HuH-7 (cell line): Measurements from ENCODE around the gene PSORS1C1.

Experiments
- DNase-seq: peaks from one replicate; pipeline ENCODE4 v3.0.0; 2011; ENCODE audit warnings: low spot score

Gene PSORS1C1

GRCh38 chr6:31126396-31127175, 12.0 kb downstream of the PSORS1C1 start:
- no peak for DNase-seq

GRCh38 chr6:31128093-31128676, 13.6 kb downstream of the PSORS1C1 start:
- peak; percentile 60 for DNase-seq

GRCh38 chr6:31129130-31129529, 14.5 kb downstream of the PSORS1C1 start:
- no peak for DNase-seq

DNA sequence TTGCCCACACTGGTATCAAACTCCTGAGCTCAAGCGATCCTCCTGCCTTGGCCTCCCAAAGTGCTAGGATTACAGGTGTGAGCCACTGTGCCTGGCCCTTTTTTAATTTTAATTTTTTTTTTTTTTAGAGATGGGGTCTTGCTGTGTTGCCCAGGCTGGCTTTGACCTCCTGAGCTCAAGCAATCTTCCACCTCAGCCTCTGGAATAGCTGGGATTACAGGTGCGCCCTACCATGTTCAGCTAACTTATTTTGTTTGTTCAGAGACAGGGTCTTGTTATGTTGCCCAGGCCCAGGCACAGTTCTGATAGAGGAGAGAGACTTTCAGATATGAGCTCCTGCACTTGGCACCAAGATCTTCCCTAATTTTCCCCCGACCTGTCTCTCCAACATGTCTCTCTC, 16.2 kb downstream of the PSORS1C1 start:
- DNase-seq = no peak

DNA sequence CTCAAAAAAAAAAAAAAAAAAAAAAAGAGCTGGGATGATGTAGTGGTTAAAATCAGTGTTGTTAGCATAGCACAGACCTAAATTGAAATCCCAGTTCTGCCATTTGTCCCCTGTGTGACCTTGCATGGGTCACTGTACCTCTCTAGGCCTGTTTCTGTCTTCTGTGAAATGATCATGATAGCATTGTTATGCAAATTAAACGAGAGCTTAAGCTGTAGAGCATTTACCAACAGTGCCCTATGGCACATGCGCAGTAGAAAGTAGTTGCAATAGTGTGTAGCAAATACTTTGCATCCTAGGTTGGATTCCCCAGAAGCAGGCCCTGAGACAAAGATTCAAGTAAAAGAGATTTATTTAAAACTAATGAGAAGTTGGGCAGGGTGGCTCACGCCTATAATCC, 17.0 kb downstream of the PSORS1C1 start:
- DNase-seq = no peak

- DNase-seq = no peak
Measured at GRCh38 chr6:31132806-31133205, 18.2 kb downstream of the PSORS1C1 start.

GRCh38 chr6:31135710-31136109, 21.1 kb downstream of the PSORS1C1 start:
- no peak for DNase-seq

- no peak for DNase-seq
Measured at GRCh38 chr6:31138982-31139381, 24.4 kb downstream of the PSORS1C1 start, which contains the start of gene PSORS1C2. Gene PSORS1C2, minus strand, starts transcription at chr6:31139066. Its CDS starts 40 bp downstream, at chr6:31139026.

GRCh38 chr6:31139599-31139998, 25.0 kb downstream of the PSORS1C1 start:
- DNase-seq = no peak

DNA sequence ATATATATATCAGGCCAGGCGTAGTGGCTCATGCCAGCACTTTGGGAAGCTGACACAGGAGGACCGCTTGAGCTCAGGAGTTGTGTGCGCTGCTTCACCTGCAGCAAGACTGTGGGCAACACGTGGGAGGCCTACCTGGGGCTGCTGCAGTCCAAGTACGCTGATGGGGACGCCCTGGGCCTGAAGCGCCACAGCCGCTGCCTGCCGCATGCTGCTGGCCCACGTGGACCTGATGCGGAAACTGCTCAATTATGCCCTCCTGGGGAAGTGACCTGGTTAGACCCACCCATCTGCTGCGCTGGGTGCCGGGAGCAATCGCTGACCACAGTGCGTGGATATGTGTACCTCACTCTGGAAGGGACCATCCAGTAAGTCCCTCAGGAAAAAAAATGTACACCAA, 26.0 kb downstream of the PSORS1C1 start:
- DNase-seq = no peak

DNA sequence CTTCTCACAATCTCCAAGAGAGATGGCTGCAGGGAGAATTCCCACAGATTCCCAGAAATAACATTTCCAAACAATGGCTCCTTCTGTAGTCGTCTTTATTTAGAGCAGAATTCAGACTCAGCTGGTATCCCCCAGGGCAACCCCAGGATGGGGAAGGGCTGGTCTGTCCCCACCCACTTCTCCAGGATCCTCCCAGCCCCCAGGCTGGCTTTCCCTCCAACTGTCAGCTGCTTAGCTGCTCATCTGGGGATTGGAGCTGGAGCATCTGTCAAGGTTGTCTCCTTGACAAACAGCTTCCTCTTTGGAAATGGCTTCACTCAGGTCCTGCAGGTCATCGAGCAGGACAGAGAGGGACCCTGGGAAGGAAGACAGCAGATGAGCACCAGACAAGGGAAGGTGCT, 27.8 kb downstream of the PSORS1C1 start:
- no peak for DNase-seq

DNA sequence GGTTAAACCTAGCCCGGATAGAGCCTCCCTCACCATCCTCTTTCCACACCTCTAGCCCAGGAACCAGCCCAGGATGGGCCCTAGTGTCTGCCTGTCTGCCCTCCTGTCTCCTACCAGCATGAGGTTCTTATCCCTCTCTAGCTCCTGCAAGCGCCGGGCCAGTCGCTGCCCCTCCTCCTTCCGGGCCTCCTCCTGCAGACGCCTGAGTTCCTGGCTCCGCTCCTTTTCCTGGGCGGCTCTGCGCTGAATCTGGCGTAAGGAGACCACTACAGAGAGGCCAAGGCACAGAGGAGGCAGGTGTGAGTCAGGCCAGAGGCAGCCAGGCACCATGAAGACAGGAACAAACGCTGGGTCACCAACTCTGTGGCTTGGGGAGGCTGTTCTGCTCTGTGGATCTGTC, 28.5 kb downstream of the PSORS1C1 start:
- no peak for DNase-seq

- no peak for DNase-seq
Measured at GRCh38 chr6:31144296-31144969, 29.8 kb downstream of the PSORS1C1 start.

DNA sequence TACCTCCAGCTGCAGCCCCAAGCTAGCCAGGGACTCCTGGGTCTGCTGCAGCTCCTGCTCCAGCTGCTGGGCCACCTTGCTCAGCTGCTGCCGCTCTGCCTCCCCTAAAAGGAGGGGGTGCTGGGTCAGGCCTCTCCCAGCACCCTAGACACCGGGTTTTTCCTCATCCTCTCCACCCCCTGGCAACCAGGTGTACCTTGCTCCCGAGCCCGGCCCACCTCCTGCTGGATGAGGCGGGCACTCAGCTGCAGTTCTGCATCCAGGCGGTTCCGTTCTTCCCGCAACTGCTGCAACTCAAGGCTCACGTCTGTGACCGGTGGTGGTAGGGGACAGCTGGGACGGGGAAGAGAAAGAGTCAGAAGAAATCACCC, 30.4 kb downstream of the PSORS1C1 start:
- DNase-seq = no peak

DNA sequence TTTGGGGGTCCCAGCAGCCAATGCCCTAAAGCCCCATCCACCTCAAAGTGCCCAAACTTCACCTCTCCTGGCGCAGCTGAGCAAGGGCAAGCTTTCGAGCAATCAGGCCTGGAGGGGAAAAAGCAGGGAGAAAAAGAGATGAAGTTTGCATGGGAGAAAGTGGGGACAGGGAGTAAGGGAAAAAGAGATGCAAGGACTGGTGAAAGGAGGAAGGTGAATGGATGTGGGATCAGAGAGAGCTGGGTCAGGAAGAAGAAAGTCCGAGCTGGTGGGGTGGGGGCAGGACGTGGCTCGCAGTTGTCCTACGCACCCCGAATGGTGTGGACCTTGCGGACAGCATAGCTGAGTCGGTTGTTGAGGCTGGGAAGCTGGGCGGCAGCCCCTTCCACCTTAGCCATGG, 30.8 kb downstream of the PSORS1C1 start:
- no peak for DNase-seq

DNA sequence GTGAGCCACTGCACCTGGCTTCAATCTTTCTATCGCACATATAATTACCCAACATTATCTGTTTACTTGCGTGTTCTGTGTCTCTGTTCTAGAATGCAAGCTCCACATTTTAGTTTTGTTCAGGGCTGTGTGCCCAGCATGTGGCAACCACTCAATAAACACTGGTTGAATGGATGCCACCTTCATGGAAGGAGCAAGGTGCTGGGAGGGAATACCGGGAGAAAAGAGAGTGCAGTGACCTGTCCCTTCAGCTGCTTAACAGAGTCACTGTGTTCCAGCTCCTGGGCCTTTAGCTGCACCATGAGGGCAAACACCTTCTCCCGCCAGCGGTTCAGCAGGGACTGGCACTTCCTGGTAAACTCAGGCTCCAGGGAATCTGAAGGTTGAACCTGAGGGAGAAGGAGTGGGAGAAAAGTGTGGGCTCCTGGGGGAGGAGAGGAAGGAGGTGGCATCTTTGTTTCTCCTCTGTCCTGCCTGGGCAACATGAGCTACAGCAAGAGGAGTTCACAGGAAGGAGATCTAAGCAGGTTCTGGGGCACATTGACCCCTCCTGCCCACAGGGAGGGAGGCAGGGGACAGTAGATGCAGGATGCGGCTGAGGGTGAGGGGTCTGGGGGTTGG, 35.3 kb downstream of the PSORS1C1 start:
- no peak for DNase-seq

- no peak for DNase-seq
Measured at GRCh38 chr6:31152781-31153180, 38.2 kb downstream of the PSORS1C1 start.

GRCh38 chr6:31154436-31154835, 39.8 kb downstream of the PSORS1C1 start:
- no peak for DNase-seq

DNA sequence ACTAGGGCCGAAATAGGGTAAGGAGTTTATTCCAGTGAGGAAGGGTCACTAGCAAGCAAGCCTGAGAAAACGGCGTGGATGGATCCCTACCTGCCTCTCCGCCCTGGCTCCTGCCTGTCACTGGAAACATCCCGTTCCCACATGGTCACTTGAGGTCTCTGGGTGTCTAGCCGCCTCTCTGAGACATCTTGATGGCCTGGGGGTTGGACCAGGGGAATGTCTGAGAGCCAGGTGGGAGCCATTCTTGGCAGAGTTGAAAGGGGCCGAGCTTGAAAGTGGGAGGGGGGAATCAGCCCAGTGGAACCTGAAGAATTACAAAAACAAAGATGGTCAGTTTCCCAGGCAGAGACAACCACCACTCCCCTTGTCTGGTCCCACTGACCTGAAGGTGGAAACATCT, 42.0 kb downstream of the PSORS1C1 start:
- DNase-seq = no peak

GRCh38 chr6:31157513-31158139, 43.0 kb downstream of the PSORS1C1 start, which contains the start of gene CCHCR1:
Gene CCHCR1, minus strand, starts transcription at chr6:31157802. Its CDS starts 202 bp downstream, at chr6:31157600.
- DNase-seq = no peak

DNA sequence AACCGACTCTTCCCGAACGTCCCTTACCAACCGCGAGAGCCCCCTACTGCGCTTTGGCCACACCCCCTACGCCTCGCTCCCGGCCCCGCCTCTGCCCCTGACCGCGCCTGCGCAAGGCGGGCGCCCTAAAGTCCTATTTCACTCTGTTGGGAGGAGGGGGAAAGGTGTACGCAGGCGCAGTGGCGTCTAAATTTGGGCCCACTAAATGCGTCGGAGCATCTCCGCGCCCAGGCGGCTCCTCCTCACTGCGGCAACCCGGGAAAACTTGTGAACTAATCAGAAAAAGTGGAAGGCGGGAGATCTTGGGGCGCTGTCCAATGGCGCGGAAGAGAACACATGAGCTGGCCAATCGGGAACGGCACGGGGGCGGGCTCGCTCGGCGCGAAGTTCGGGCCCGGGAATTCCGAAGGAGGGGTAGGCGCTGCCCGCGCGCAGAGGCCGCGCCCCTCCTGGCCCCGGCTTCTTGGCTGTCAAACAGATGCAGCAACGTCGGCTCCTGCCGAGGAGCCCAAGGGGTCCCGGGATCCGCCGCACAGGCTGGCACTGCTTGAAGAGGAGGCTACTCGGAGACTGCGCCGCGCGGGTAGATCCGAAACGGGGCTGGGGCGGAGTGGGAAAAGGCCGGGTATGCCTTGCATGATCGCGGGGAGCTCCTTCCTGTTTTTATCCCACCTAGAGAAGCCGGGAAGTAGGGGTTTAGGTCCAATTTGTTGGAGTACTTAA, 43.7 kb downstream of the PSORS1C1 start, which contains the start of gene TCF19:
TSS of gene TCF19 (plus strand) at position 450 of the 723 bp plus-strand sequence. CDS start 881 bp downstream, outside the sequence.
- peak; percentile 96 for DNase-seq
